Esophagus muscularis mucosa (tissue), 4 donors: ENCODE measurements around the gene MRGPRD. TPM values are rescaled to one million over a fixed set of nuclear protein-coding genes. Genes with fewer than 3 reads are reported as not detected.

Experiments
- DNase-seq: peaks from one replicate; pipeline ENCODE4 v3.0.0-alpha.2; 2017; ENCODE audit errors: extremely low spot score
- H3K27ac ChIP-seq, 4 donors: fragments of 200-600 bp; sonication (generic); replicated peaks in 1 of 4; 1 replicate in 3 of 4; 2 replicates in 1 of 4; pipeline ENCODE4 v1.5.1; 2016 to 2019; ENCODE audit warnings: mild to moderate bottlenecking in 1 of 4
- H3K27me3 ChIP-seq, 4 donors: fragments of 200-600 bp; sonication (generic); one replicate each; pipeline versions ENCODE4 v1.5.1 to v1.6.0; 2016 to 2019
- H3K36me3 ChIP-seq, 4 donors: fragments of 200-600 bp; sonication (generic); one replicate each; pipeline ENCODE4 v1.5.1; 2016 to 2019
- H3K4me1 ChIP-seq, 4 donors: fragments of 200-600 bp; sonication (generic); one replicate each; pipeline ENCODE4 v1.5.1; 2016 to 2019
- H3K4me3 ChIP-seq, 4 donors: fragments of 200-600 bp; sonication (generic); 1 replicate in 2 of 4; 2 replicates in 2 of 4; pipeline ENCODE4 v1.5.1; 2016 to 2019; ENCODE audit warnings: mild to moderate bottlenecking in 4 of 4, moderate library complexity in 1 of 4
- H3K9me3 ChIP-seq, 4 donors: fragments of 200-600 bp; sonication (generic); 1 replicate in 3 of 4; 2 replicates in 1 of 4; pipeline ENCODE4 v1.5.1; 2016 to 2019
- CTCF ChIP-seq, 3 experiments: fragments of 200-600 bp in 2 of 3; fragments of 450-650 bp in 1 of 3; sonication (generic) in 2 of 3; IDR thresholded peaks; one replicate each; pipeline ENCODE4 v1.5.1; 2017 to 2019; ENCODE audit warnings: antibody characterized with exemption in 3 of 3, mild to moderate bottlenecking in 2 of 3, moderate library complexity in 1 of 3
- EP300 ChIP-seq: sonication (generic); formaldehyde crosslinking; IDR thresholded peaks from one replicate; pipeline ENCODE4 v1.6.1; 2017; ENCODE audit warnings: antibody characterized with exemption
- POLR2A ChIP-seq: fragments of 450-650 bp; IDR thresholded peaks from one replicate; pipeline ENCODE4 v1.6.1; 2017; ENCODE audit warnings: antibody characterized with exemption, moderate library complexity, mild to moderate bottlenecking, low read depth
- POLR2AphosphoS5 ChIP-seq, 2 donors: sonication (generic); formaldehyde crosslinking; IDR thresholded peaks; one replicate each; pipeline ENCODE4 v1.6.1; 2017; ENCODE audit warnings: antibody characterized with exemption in 2 of 2
- WGBS: methylation state at CpG from one replicate; pipeline ENCODE4 v1.1.5; 2018; 5-methylcytosine and 5-hydroxymethylcytosine counted together
- intact Hi-C: fragments of 100-400 bp; cut with DNase I; formaldehyde crosslinking; loops from one replicate; pipeline ENCODE4 v1.15.1; 2023
- total RNA-seq, 4 donors: library from RNA; depleted of rRNA; stranded (reverse); fragments of >200 nt; gene quantifications; one replicate each; pipeline versions ENCODE4 v1.1.0 to v1.2.1, GENCODE V29; 2016

MRGPRD gene
- total RNA-seq, 4 donors from 2014 or later, result 0.32 to 2.5 (median 0.66) TPM; not detected in 1

GRCh38 chr11:68992743-68993255 is 12.0 kb upstream of the MRGPRD start:
- 79% methylated on average over 2 of the region's 14 CpGs for WGBS
- TF ChIP-seq EP300 (no peak), POLR2AphosphoS5 (IDR thresholded peaks at IDR 0.05) (no peak), CTCF (IDR thresholded peaks at IDR 0.05) (no peak), POLR2A (no peak)
- H3K36me3 ChIP-seq, result no peaks in the 10 kb centered on the region
- peaks cover 0 to 7% (median 0%) of the 10 kb centered on the region in 4 donors for H3K27me3 ChIP-seq
- H3K4me1 ChIP-seq, result peaks cover 0 to 7% (median 5%) of the 10 kb centered on the region in 4 donors
- no peak for DNase-seq
- H3K4me3 ChIP-seq, result no peak overlapping the region
- H3K27ac ChIP-seq, result no peak overlapping the region
- intact Hi-C loops, result no loop called here
- H3K9me3 ChIP-seq, result no peaks in the 10 kb centered on the region

GRCh38 chr11:68990995-68991780 is 10.4 kb upstream of the MRGPRD start:
- peaks cover 0 to 6% (median 0%) of the 10 kb centered on the region in 4 donors for H3K9me3 ChIP-seq
- no peak overlapping the region for H3K4me3 ChIP-seq
- intact Hi-C loops, result no loop called here
- H3K36me3 ChIP-seq, result no peaks in the 10 kb centered on the region
- no peak for TF ChIP-seq POLR2A
- TF ChIP-seq CTCF (IDR thresholded peaks at IDR 0.05), result no peak
- no peak for TF ChIP-seq EP300
- no peak for TF ChIP-seq POLR2AphosphoS5 (IDR thresholded peaks at IDR 0.05)
- H3K27me3 ChIP-seq, result peaks cover 0 to 7% (median 0%) of the 10 kb centered on the region in 4 donors
- H3K27ac ChIP-seq, result no peak overlapping the region
- no peak for DNase-seq
- WGBS, result 83% methylated on average over 9 of the region's 16 CpGs
- H3K4me1 ChIP-seq, result no peaks in the 10 kb centered on the region

- no peak overlapping the region for H3K4me3 ChIP-seq
- H3K4me1 ChIP-seq, result no peaks in the 10 kb centered on the region
- intact Hi-C loops, result no loop called here
- no peak for DNase-seq
- 90% methylated on average over 8 of the region's 8 CpGs for WGBS
- H3K9me3 ChIP-seq, result peaks cover 0 to 6% (median 0%) of the 10 kb centered on the region in 4 donors
- no peaks in the 10 kb centered on the region for H3K36me3 ChIP-seq
- no peak overlapping the region for H3K27ac ChIP-seq
- no peak for TF ChIP-seq EP300
- TF ChIP-seq POLR2AphosphoS5 (IDR thresholded peaks at IDR 0.05), result no peak
- no peak for TF ChIP-seq CTCF (IDR thresholded peaks at IDR 0.05)
- TF ChIP-seq POLR2A, result no peak
- H3K27me3 ChIP-seq, result peaks cover 0 to 7% (median 0%) of the 10 kb centered on the region in 4 donors
These were observed 9.3 kb upstream of the MRGPRD start for GRCh38 chr11:68989936-68990606.

GRCh38 chr11:68988491-68988890 is 7.7 kb upstream of the MRGPRD start:
- H3K27ac ChIP-seq, result no peak overlapping the region
- TF ChIP-seq CTCF (IDR thresholded peaks at IDR 0.05) (no peak), POLR2A (no peak), POLR2AphosphoS5 (IDR thresholded peaks at IDR 0.05) (no peak), EP300 (no peak)
- intact Hi-C loops, result no loop called here

More at GRCh38 chr11:68988491-68988890, 7.7 kb upstream of the MRGPRD start:
- H3K36me3 ChIP-seq, result no peaks in the 10 kb centered on the region
- no peaks in the 10 kb centered on the region for H3K4me1 ChIP-seq
- peaks cover 0 to 7% (median 0%) of the 10 kb centered on the region in 4 donors for H3K27me3 ChIP-seq
- no peak for DNase-seq
- H3K4me3 ChIP-seq, result no peak overlapping the region
- peaks cover 0 to 6% (median 0%) of the 10 kb centered on the region in 4 donors for H3K9me3 ChIP-seq
